GM21447 (cell line): ENCODE data around the gene B4GALNT4.
"Not testable (repeated sequence)": the region's sequence is repeated elsewhere in the genome, so short reads cannot be mapped to it uniquely, and the experiment has no call there.

Experiments used
- ATAC-seq: cut with Tn5 transposase; IDR thresholded peaks from one replicate; pipeline ENCODE4 v1.9.1; 2021; ENCODE audit not compliant: unreplicated experiment

Gene B4GALNT4

DNA sequence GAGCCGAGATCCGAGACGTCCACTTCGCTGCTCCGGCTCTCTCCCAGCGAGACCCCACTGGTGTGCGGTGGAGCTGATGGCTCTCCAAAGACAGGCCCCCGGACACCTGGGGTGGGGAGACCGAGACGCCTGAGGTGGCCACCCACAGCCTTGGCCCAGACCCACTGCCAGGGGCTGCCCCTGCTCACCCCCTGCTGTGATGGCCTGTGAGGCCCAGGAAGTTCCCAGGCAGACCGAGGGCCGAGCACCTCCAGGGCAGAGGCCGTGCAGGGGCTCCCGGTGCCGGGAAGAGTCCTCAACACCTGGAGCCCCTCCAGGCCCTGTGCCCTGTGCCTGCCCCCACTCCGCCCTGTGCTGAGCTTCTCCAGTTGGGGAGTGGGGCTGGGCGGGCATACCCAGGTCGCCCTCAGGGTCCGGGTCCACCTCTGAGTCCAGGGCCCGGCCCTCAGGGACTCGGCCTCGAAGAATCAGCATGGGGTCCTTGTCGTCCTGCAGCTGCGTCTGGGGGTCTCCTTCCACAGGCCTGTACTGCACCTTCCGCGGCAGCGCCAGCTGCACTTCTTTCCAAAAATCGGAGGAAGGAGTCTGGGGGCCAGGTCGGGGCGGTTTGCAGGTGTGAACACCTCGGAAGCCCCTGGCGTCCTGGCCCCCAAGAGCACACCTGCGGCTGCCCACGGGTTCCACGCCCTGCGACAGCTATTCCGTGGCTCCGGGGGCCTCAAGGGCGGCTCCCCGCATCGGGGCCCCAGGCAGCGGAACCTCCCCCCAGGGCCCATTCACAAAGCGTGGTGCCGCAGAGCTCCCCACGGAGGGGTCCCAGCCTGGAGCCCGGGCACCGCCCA is 36.9 kb downstream of the B4GALNT4 start:
- no peak for ATAC-seq

DNA sequence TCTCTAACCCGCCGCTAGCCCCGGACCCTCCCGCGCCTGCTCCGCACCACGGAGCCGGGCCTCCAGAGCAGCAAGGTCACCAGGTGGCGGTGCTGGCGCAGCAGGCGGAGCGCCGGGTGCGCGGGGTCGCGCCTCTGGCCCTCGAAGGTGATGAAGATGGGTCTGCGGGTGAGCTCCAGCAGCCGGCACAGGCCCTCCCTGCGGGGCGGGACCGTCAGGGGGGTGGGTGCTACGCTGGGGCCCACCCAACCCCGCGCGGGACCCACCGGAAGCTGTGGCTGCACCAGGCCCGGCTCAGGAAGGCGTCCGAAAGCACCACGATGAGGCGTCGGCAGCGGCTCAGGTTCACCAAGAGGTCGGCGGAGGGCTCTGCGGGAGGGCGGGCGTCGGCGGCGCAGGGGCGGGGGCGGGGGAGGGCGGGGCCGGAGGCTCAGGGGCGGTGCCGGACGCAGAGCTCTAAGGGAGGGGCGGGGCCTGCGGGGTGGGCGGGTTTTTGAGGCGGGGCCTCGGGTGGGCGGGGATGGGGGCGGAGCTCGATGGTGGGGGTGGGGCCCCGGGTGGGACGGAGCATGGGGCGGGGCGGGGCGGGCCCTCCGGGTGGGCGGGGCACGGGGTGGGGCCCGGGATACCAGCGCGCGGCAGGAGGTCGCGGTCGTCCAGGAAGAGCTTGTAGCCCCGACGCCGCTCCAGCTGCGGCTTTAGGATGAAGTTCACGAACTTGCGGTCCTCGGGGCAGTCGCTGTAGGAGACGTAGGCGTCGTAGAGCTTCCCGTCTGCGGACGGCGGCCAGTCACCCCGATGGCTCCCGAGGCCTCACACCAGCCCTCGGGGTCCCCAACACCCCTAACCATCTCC is 37.7 kb downstream of the B4GALNT4 start:
- peak; percentile 68 for ATAC-seq

DNA sequence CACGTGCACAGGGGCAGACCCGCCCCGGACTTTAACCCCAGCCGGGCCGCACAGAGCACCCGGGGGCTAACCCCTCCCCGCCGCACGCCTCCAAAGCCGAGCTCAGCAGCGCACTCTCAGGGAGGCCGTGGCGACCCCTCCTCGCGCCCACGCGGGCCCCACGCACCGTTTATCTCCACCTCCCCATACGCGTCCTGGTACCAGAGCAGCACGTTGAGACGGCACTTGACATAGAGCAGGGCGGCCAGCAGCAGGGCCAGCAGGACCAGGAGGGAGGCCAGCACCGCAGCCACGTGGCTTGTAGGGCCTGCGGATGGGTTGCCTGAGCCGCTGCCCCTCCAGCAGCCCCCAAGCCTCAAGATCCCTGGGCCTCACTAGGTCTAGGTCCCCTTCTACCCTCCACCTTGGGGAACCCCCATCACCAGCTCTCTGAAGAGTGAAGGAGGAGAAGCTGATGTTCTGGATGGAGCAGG is 38.4 kb downstream of the B4GALNT4 start:
- ATAC-seq = no peak

DNA sequence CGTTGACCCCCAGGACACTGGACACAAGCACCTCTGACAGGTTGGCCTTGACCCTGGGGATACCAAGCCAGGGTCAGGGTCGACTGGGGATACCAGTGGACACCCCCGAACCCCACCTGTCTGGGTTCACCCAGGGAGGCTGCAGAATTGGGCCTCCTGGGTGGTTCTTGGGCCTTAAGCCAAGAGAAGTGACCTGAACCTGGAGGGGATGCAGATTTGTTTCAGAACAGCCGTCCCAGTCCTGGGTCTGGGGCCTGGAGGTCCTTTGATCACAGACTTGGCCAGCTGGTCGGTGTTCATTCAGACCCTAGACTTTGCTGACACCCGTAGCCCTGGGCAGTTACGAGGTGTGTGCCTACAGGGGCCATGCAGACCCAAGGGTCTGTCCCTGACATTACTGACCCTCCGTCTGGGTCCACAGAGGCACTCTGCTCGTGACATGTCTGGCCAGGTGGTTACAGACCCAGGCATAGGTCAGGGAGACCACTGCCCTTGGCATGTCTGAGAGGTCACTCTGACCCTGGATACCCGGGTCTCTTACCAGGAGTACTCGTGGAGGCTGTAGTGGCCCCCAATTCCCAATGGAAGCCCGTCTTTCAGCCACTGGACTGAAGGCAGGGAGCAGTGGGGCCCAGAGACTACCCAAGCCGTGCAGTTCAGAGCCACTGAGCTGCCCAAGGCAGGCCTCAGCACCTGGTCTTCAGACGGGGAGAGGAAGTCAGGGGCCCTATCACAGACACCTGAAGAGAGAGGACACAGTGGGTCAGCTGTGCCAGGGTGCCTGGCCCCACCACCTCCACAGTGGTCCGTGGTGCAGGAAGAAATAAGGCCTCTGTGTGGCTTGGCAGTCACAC is 39.1 kb downstream of the B4GALNT4 start:
- ATAC-seq = no peak

DNA sequence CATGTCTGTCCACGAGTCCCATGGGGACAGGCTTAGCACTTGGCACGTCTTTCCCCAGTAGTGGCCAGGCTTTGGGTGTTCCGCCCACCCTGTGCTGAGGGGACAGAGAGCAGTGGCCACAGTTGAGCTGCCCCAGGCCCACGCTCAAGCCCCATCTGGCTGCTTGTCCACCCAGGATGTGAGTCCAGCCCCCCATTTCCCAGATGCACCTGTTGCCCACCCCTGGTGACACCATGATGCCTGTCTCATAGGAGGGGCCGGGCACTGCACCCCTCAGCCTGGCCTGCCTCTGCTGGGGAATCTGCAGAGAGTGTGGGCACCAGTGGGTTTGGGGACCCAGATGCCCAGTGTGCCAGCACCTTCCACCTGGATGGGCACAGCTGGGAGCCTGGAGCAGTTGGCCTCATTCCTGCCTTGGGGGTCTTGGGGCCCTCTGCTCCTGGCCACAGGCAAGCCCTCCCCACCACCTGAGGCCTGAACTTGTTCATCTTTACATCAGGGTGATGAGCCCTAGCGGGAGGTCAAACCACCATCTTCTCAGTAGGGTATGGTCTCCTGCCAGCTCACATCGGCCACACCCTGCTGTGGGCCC is 39.8 kb downstream of the B4GALNT4 start:
- ATAC-seq = no peak

DNA sequence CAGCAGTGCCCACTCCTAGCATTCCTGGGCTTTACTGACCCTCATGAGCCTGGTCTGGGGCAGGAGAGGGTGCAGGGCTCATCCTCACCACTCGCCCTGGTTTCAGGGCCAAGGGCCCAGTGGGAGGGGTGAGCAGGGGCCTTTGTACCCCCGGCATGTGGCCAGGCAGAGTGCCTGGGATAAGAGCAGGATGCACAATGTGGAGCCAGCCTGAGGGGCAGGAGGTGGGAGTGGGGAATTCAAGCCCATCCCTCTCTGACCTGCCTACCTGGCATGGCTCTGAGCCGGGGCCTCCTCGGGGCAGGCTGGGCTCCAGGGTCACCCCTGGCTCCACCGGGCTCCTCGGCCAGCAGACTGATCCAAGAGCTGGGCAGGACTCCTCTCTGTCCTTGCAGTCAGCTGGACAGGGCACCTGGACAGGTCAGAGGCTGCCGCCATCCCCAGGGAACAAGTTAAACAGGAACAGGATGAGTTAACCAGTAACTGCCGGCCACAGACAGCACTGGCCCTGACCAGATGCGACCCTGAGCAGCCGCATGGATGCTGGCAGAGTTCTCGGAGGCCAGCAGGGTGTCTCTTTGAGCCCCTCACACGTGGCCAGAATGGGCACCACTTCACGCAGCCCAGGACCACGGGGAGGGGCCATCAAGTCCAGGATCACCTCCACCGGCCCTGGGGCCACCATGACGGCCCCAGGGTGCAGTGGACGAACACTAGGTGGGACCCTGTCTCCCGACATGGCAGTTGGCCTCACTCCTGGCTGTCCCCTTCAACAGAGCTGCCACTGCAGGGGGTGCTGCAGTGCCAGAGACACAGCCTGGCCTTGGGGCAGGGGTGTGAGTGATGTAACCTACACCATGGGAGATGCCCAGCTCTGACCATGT is 40.5 kb downstream of the B4GALNT4 start:
- ATAC-seq = no peak

DNA sequence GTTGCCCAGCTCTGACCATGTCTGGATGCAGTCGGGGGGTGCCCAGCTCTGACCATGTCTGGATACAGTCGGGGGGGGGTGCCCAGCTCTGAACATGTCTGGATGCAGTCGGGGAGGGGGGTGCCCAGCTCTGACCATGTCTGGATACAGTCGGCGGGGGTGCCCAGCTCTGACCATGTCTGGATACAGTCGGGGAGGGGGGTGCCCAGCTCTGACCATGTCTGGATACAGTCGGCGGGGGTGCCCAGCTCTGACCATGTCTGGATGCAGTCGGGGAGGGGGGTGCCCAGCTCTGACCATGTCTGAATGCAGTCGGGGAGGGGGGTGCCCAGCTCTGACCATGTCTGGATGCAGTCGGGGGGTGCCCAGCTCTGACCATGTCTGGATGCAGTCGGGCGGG is 41.4 kb downstream of the B4GALNT4 start:
- not testable (repeated sequence) for ATAC-seq

DNA sequence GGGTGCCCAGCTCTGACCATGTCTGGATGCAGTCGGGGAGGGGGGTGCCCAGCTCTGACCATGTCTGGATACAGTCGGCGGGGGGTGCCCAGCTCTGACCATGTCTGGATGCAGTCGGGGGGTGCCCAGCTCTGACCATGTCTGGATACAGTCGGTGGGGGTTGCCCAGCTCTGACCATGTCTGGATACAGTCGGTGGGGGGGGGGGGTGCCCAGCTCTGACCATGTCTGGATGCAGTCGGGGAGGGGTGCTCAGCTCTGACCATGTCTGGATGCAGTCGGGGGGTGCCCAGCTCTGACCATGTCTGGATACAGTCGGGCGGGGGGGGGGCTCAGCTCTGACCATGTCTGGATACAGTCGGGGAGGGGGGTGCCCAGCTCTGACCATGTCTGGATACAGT is 42.2 kb downstream of the B4GALNT4 start:
- ATAC-seq = not testable (repeated sequence)

DNA sequence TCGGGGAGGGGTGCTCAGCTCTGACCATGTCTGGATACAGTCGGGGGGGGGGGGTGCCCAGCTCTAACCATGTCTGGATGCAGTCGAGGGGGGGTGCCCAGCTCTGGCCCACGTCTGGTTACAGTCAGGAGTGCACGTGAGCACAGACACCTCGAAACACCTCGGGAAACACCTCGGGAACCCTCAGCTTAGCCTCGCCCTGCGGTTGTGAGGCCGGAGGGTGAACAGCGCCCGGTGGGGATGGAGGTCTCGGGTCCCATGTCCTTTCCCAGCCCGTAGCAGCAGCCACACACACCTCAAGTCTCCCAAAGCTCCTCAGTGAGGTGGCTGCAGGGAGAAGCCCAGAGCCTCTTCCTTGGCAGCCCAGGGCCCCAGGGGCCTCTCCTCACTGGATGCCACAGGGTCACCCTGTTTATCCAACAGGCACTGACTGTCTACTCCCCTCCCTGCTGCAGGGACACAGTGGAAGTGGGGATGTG is 43.4 kb downstream of the B4GALNT4 start:
- no peak for ATAC-seq

DNA sequence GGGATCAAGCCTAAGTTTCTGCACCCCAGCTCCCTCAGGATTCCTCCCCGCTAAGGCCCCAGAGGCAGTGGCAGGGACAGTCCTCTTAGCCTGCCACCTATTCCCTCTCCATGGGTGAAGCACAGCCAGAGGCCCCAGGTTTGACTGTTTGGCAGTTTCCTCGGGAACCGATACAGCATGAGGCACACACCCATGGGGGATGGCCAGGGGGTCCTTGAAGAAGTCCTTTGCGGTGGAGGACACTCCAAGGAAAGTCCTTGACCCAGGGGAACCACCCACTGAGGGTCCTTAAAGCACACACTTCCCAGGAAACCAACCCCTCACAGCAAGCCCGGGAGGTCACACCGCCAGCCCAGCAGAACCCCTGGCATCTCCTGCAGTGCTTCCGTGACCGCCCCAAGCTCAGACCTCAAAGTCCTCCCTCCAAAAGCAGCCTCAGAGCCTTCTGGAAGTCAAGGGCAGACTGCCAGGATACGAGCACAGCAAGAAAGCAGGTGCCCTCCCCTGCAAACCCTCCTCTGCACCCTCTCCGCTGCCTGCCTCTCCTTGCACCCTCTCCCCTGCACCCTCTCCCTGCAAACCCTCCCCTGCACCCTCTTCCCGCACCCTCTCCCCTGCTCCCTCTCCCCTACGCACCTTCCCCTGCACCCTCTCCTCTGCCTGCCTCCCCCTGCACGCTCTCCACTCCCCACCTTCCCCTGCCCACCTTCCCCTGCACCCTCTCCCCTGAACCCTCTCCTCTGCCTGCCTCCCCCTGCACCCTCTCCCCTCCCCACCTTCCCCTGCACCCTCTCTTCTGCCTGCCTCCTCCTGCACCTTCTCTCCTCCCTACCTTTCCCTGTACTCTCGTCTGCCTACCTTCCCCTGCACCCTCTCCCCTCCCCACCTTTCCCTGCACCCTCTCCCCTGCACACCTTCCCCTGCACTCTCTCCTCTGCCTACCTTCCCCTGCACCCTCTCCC is 44.1 kb downstream of the B4GALNT4 start:
- ATAC-seq = no peak

DNA sequence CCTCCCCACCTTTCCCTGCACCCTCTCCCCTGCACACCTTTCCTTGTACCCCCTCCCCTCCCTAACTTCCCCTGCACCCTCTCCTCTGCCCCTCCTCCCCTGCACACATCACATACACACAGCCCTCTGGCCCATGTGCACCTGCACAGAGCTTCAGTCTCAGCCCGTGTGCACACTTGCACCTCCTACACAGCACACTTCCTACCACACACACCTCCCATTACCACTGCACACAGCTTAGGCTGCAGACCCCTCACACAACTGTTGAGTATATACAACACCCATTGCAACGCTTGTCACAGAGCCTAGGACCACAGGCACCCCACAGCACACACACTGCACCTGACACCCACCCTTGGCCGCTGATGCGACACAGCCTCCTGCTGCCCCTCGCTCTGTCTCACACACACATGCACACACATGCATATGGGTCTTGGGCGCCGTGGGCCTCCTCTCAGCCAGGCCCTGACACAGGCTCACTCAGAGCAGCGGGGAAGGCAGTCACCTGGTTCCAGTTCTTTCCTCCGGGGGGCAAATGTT is 45.1 kb downstream of the B4GALNT4 start:
- no peak for ATAC-seq

DNA sequence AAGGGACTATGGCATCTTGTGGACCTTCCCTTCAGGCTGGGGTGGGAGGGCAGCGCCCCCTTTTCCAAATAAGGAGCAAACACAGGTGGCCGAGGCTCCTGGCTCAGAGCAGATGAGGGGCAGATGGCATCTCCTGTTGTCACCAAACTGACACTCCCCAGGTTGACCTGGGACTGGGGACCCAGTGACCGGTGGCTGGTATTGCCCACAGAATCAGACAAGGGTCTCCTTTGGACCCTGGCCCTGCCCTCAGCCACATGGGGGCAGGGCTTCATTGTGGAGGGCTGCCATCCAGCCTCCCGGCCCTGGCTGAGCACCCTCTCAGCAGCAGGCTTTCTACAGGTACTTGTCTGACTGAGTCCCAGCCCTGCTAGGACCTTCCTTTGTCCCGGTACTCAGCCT is 46.3 kb downstream of the B4GALNT4 start:
- ATAC-seq = no peak

DNA sequence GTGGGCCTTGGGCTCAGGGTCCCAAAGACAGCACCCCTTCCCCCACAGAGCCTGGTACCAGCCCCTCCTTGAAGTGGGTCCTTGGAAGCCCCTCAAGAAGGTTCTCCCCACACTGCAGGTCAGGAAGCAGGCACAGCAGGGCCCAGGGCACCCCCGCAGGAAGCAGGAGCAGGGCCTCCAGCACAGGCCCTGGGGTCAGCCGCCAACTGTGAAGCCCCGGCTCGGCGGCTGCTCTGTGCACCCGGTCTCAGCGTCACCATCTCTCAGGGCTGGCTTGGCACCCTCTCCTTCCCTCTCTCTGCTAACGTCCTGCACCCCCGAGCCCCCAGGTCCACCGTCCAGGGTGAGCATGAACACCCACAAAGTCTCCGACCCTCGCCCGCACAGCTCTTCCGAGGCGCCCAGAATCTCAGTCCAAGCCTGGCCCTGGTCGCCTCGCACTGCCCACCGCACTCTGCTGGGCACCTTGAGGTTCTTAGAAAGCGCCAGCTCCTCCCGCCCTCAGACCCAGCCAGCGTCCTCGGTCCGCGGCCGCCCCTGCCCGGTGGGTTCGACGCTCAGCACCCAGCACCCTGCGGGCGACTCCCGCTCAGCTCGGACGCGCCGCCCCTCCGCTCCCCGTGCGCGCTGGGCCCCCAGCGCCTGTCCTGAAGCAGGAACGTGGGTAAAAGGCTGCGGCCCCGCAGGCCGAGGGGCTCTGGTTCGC is 46.9 kb downstream of the B4GALNT4 start:
- no peak for ATAC-seq

DNA sequence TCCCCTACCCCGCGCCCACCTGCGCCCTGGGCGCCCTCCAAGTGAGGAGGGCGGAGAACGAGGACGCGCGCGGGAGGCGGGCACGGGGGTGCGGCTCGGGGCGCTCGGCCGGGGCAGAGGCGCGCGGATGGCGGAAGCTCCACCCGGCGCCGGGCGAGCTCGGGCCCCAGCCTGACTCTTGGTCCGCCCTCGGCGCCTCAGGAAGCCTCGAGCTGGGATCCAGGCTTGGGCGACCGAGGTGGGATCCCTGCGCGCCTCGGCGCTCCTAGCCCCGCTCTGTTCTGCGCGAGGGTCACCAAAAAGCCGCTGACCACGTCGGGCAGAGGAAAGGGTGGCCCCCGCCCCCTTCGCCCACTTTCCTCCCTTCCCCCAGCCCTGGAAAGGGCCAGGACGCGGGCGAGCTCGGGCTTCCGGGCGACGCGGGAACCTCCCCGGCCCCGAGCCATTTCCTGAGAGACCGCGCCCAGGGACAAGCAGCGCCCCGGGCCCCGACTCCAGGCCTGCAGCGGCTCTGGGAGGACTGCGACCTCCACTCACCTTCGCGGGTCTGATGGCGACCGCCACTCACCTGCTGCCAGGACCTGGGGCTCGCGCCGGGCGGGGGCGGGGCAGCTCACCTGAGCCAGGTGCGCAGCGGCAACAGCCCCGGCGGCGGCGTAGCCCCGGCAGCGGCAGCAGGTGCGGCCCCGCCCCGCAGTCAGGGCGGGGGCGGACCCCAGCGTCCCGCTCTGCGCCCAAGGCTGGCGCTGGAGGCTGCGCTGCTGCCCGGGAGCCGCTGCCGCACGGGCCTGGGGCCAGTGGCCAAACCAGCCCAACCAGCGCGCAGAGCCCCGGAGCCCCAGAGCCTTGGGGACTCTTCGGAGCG is 47.7 kb downstream of the B4GALNT4 start:
- ATAC-seq = no peak

DNA sequence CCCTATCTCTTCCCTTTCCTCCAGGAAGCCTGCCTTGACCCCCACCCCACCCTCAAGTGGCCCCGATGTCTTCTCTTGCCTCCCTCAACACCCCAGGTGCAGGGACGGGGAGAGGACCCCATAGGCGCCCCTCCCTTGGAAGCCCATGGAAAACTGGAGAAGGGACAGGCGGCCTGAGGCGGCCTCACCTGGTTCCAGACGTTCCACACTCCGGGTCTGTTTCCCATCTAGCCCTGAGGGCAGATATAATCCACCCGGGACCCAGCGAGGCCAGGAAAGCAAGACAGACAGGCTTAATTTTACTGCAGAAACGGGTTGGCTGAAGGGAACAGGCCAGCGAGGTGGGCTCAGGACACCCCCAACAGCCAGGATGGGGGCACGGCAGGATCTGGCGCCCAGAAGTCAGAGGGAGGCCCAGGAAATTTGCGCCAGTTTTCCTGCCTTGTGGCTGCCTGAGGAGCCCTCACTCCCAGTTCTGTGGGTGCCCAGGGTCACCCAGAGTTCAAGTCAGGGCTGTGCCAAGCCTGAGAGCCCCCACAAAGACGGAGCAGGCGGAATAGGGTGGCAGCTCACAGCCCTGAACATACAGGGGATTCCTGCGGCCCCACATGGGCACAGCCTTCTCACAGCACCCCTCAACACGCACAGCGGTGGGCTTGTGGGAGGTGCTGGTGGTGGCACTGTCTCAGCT is 48.5 kb downstream of the B4GALNT4 start:
- ATAC-seq = no peak
